GM12878 (cell line): ENCODE results near the gene BBS2. TPM values are rescaled to one million over a fixed set of nuclear protein-coding genes. Genes with fewer than 3 reads are reported as not detected.

Source experiments
- ATAC-seq: fragments of 200-7000 bp; cut with Tn5 transposase; 3 replicates; pipeline ENCODE4 v1.9.1; 2020; ENCODE audit warnings: mild to moderate bottlenecking, moderate library complexity
- BruUV-seq: library from RNA; stranded (reverse); fragments of 400-500 nt; replicated peaks from 2 replicates; lab custom pipeline; 2021; lab: Mats Ljungman, UMichigan
- CTCF ChIA-PET: fragments of 300-600 bp; sonication (Branson Sonifier 250); formaldehyde crosslinking; extraction: SDS; loops from one replicate; lab custom pipeline; 2021; ENCODE audit warnings: inconsistent platforms; lab: Yijun Ruan, JAX
- POLR2A ChIA-PET: fragments of 350-600 bp; formaldehyde crosslinking; extraction: SDS; loops from one replicate; lab custom pipeline; 2021; ENCODE audit warnings: inconsistent platforms; lab: Charles Lee
- RAD21 ChIA-PET: fragments of 300-600 bp; sonication (Branson Sonifier 250); formaldehyde crosslinking; loops from one replicate; lab custom pipeline; 2023; ENCODE audit warnings: antibody characterized with exemption; ENCODE audit not compliant: unreplicated experiment; lab: Charles Lee
- SMC1A ChIA-PET: fragments of 300-600 bp; sonication (Branson Sonifier 250); formaldehyde crosslinking; loops from one replicate; lab custom pipeline; 2023; ENCODE audit not compliant: unreplicated experiment, uncharacterized antibody; lab: Charles Lee
- DNase-seq: peaks from one replicate; pipeline ENCODE4 v3.0.0-alpha.2; 2011; ENCODE audit warnings: low read depth, low spot score
- FAIRE-seq: peaks from 3 replicates; lab custom pipeline; 2011; peaks lifted over from hg19 to GRCh38; lab: Jason Lieb, UNC
- H2AFZ ChIP-seq: 2 replicates; pipeline ENCODE4 v1.6.0; 2011; ENCODE audit warnings: low read depth, low read length, control low read depth; ENCODE audit not compliant: control insufficient read depth
- H3K27ac ChIP-seq: 2 replicates; pipeline ENCODE4 v1.5.1; 2011; ENCODE audit warnings: control low read depth; ENCODE audit not compliant: control insufficient read depth, insufficient read depth
- H3K27me3 ChIP-seq, 2 experiments: replicated peaks in 1 of 2; 2 replicates each; pipeline versions ENCODE4 v1.6.0 to v1.6.1; 2011; ENCODE audit warnings: low read length in 1 of 2; ENCODE audit not compliant: control insufficient read depth in 2 of 2, insufficient read depth in 2 of 2
- H3K36me3 ChIP-seq, 2 experiments: 2 replicates each; pipeline ENCODE4 v1.5.1; 2011; ENCODE audit warnings: low read length in 1 of 2; ENCODE audit not compliant: control insufficient read depth in 2 of 2, insufficient read depth in 2 of 2
- H3K4me1 ChIP-seq: 2 replicates; pipeline ENCODE4 v1.6.1; 2011; ENCODE audit warnings: mild to moderate bottlenecking, low read length, moderate library complexity, mixed read lengths; ENCODE audit not compliant: control insufficient read depth, insufficient read depth
- H3K4me2 ChIP-seq: 2 replicates; pipeline ENCODE4 v1.6.0; 2011; ENCODE audit warnings: control low read depth; ENCODE audit not compliant: control insufficient read depth, insufficient read depth
- H3K4me3 ChIP-seq: fragments of 200-600 bp; sonication (generic); 2 replicates; pipeline ENCODE4 v1.5.1; 2016
- H3K79me2 ChIP-seq: 2 replicates; pipeline ENCODE4 v1.6.0; 2011; ENCODE audit warnings: low read length; ENCODE audit not compliant: control insufficient read depth, insufficient read depth
- H3K9ac ChIP-seq: 2 replicates; pipeline ENCODE4 v1.8.0; 2011; ENCODE audit warnings: low read length, control low read depth, mixed read lengths; ENCODE audit not compliant: control insufficient read depth, insufficient read depth
- H3K9me3 ChIP-seq: replicated peaks from 3 replicates; pipeline ENCODE4 v1.5.1; 2011; ENCODE audit warnings: mild to moderate bottlenecking, low read length; ENCODE audit not compliant: control insufficient read depth, insufficient read depth
- H4K20me1 ChIP-seq: 2 replicates; pipeline ENCODE4 v1.6.0; 2011; ENCODE audit not compliant: control insufficient read depth, insufficient read depth
- CEBPB ChIP-seq, 2 experiments: fragments of 150-350 bp in 1 of 2; IDR thresholded peaks; 2 replicates each; pipeline ENCODE4 v1.6.1; 2012 to 2014; ENCODE audit warnings: low read depth in 2 of 2, low read length in 2 of 2, borderline replicate concordance in 1 of 2, inconsistent platforms in 1 of 2
- HCFC1 ChIP-seq: fragments of 150-350 bp; IDR thresholded peaks from 2 replicates; pipeline ENCODE4 v1.6.1; 2014; ENCODE audit warnings: low read length
- HDAC2 ChIP-seq: fragments of 200-600 bp; sonication (generic); IDR thresholded peaks from 2 replicates; pipeline ENCODE4 v1.6.1; 2017
- MEF2B ChIP-seq: fragments of 450-650 bp; IDR thresholded peaks from 2 replicates; pipeline ENCODE4 v1.6.1; 2018; ENCODE audit warnings: mild to moderate bottlenecking, moderate library complexity; ENCODE audit not compliant: partially characterized antibody, poor library complexity, severe bottlenecking
- NR2F1 ChIP-seq: fragments of 450-650 bp; conservative IDR thresholded peaks from 2 replicates; pipeline ENCODE4 v1.6.1; 2017; ENCODE audit warnings: mild to moderate bottlenecking
- SMAD5 ChIP-seq: IDR thresholded peaks from 2 replicates; pipeline ENCODE4 v1.6.1; 2016; ENCODE audit warnings: antibody characterized with exemption, low read depth
- SRF ChIP-seq, 2 experiments: IDR thresholded peaks; 2 replicates each; pipeline ENCODE4 v1.6.1; 2011; ENCODE audit warnings: low read depth in 2 of 2, low read length in 2 of 2, mild to moderate bottlenecking in 1 of 2, moderate library complexity in 1 of 2
- WGBS: methylation state at CpG from one replicate; pipeline ENCODE4 v1.1.6; 2016; ENCODE audit warnings: low lambda C conversion rate; ENCODE audit not compliant: insufficient replicate concordance, insufficient coverage; ENCODE audit errors: missing lambda C conversion rate; 5-methylcytosine and 5-hydroxymethylcytosine counted together
- in situ Hi-C: fragments of 300-500 bp; cut with MboI; formaldehyde crosslinking; loops from 9 replicates; pipeline ENCODE4 v1.14.3; 2018; ENCODE audit warnings: mixed read lengths
- intact Hi-C: fragments of 100-400 bp; cut with micrococcal nuclease; formaldehyde crosslinking; loops from one replicate; pipeline ENCODE4 v1.14.2; 2022; ENCODE audit not compliant: unreplicated experiment
- polyA plus RNA-seq, 11 experiments: library from polyadenylated mRNA; depleted of rRNA in 4 of 11; unstranded in 6 of 11; stranded (reverse) in 5 of 11; fragments of >200 nt; fragmentation: Nextera tagmentation in 4 of 11; fragmentation: Illumina TruSeq in 1 of 11; extraction: Ambion mirVana in 4 of 11; extraction: Trizol in 1 of 11; gene quantifications; 1 replicate in 1 of 11; 2 replicates in 10 of 11; pipeline versions ENCODE4 v1.2.1 to v1.2.3, GENCODE V29; 2011 to 2016; ENCODE audit warnings: inconsistent platforms in 2 of 11, missing spikeins in 2 of 11, low read depth in 1 of 11
- total RNA-seq, 4 experiments: library from RNA; depleted of rRNA in 3 of 4; stranded (reverse); fragments of >200 nt in 3 of 4; fragmentation: Illumina TruSeq in 1 of 4; extraction: Trizol in 1 of 4; gene quantifications; 2 replicates each; pipeline versions ENCODE4 v1.2.1 to v1.2.3, GENCODE V29; 2013 to 2021
- TF ChIP-seq, protein P1 (sequence below): fragments of 450-650 bp; formaldehyde crosslinking; IDR thresholded peaks from 2 replicates; pipeline ENCODE4 v1.5.0; 2022; ENCODE audit warnings: mild to moderate bottlenecking, missing genetic modification characterization
- TF ChIP-seq, protein P2 (sequence below): fragments of 450-650 bp; IDR thresholded peaks from 2 replicates; pipeline ENCODE4 v1.6.1; 2014; ENCODE audit warnings: mild to moderate bottlenecking
- TF ChIP-seq, protein P3 (sequence below): fragments of 450-650 bp; IDR thresholded peaks from 2 replicates; pipeline ENCODE4 v1.6.1; 2016; ENCODE audit warnings: mild to moderate bottlenecking
- TF ChIP-seq, protein P4 (sequence below): IDR thresholded peaks from 2 replicates; pipeline ENCODE4 v1.6.1; 2011; ENCODE audit warnings: low read depth, mild to moderate bottlenecking, low read length, moderate library complexity, borderline replicate concordance; ENCODE audit errors: extremely low read depth
- TF ChIP-seq, protein P5 (sequence below): fragments of 450-650 bp; IDR thresholded peaks from 2 replicates; pipeline ENCODE4 v1.6.1; 2016; ENCODE audit warnings: mild to moderate bottlenecking, moderate library complexity, borderline replicate concordance

The BBS2 gene
- total and polyA plus RNA-seq, 10 of the 15 experiments (the other 5 are each of a cell fraction or from before 2014, with no cell fraction given), result 4.9 to 38.3 (median 16.4) TPM

DNA sequence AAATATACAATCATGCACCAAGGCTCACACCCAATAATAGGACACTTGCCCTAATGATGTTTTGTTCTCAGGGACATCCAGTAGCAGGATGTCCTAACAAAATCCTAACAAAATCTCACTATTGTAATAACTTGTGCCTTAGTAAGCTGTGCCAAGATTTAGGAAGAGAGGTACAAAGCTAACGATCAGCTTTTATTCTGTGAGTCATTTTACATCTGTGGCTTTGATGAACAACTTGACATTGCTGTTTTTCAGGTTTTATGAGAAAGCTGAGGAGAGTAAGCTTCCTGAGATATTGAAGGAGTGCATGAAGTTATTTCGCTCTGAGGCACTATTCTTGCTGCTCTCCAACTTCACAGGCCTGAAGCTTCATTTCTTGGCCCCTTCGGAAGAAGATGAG, 49.6 kb downstream of the BBS2 start:
- FAIRE-seq, result no peak
- no peak for ATAC-seq
- Histone ChIP-seq H3K79me2 (no peaks in the 10 kb centered on the region), H3K9ac (no peak overlapping the region), H3K4me2 (no peak overlapping the region), H3K4me3 (no peak overlapping the region), H3K27ac (no peak overlapping the region), H3K36me3 (peaks cover 5 to 50% of the 10 kb centered on the region in 2 experiments), H4K20me1 (no peaks in the 10 kb centered on the region), H3K9me3 (no peaks in the 10 kb centered on the region), H3K4me1 (no peaks in the 10 kb centered on the region), H2AFZ (no peak overlapping the region), H3K27me3 (no peaks in the 10 kb centered on the region)
- in situ Hi-C loops, result no loop called here
- POLR2A ChIA-PET, result no interaction called here
- BruUV-seq, result no TSS peak
- intact Hi-C loops, result no loop called here
- SMC1A ChIA-PET, result interaction anchor here (0.7 to 1.2 kb wide), 2 partner anchors 42 to 232 kb away, joined by 3 to 5 read pairs; no protein-coding TSS in a partner anchor
- no peak for DNase-seq
- CTCF ChIA-PET, result no interaction called here
- 100% methylated on average over 3 of the region's 3 CpGs for WGBS
- RAD21 ChIA-PET, result no interaction called here
- no peak for TF ChIP-seq SMAD5
- TF ChIP-seq, protein P1, sequence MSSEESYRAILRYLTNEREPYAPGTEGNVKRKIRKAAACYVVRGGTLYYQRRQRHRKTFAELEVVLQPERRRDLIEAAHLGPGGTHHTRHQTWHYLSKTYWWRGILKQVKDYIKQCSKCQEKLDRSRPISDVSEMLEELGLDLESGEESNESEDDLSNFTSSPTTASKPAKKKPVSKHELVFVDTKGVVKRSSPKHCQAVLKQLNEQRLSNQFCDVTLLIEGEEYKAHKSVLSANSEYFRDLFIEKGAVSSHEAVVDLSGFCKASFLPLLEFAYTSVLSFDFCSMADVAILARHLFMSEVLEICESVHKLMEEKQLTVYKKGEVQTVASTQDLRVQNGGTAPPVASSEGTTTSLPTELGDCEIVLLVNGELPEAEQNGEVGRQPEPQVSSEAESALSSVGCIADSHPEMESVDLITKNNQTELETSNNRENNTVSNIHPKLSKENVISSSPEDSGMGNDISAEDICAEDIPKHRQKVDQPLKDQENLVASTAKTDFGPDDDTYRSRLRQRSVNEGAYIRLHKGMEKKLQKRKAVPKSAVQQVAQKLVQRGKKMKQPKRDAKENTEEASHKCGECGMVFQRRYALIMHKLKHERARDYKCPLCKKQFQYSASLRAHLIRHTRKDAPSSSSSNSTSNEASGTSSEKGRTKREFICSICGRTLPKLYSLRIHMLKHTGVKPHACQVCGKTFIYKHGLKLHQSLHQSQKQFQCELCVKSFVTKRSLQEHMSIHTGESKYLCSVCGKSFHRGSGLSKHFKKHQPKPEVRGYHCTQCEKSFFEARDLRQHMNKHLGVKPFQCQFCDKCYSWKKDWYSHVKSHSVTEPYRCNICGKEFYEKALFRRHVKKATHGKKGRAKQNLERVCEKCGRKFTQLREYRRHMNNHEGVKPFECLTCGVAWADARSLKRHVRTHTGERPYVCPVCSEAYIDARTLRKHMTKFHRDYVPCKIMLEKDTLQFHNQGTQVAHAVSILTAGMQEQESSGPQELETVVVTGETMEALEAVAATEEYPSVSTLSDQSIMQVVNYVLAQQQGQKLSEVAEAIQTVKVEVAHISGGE (CRISPR knock-in tag), result no peak
- no peak for TF ChIP-seq NR2F1
- no peak for TF ChIP-seq SRF (IDR thresholded peaks at IDR 0.05; ENCODE audit: low read depth in 2 of 2, low read length in 2 of 2)
- TF ChIP-seq, protein P2, sequence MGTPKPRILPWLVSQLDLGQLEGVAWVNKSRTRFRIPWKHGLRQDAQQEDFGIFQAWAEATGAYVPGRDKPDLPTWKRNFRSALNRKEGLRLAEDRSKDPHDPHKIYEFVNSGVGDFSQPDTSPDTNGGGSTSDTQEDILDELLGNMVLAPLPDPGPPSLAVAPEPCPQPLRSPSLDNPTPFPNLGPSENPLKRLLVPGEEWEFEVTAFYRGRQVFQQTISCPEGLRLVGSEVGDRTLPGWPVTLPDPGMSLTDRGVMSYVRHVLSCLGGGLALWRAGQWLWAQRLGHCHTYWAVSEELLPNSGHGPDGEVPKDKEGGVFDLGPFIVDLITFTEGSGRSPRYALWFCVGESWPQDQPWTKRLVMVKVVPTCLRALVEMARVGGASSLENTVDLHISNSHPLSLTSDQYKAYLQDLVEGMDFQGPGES, result no peak
- TF ChIP-seq HDAC2, result no peak
- TF ChIP-seq CEBPB (IDR thresholded peaks at IDR 0.05; ENCODE audit: borderline replicate concordance in 1 of 2, low read depth in 2 of 2, low read length in 2 of 2), result no peak
- TF ChIP-seq, protein P3, sequence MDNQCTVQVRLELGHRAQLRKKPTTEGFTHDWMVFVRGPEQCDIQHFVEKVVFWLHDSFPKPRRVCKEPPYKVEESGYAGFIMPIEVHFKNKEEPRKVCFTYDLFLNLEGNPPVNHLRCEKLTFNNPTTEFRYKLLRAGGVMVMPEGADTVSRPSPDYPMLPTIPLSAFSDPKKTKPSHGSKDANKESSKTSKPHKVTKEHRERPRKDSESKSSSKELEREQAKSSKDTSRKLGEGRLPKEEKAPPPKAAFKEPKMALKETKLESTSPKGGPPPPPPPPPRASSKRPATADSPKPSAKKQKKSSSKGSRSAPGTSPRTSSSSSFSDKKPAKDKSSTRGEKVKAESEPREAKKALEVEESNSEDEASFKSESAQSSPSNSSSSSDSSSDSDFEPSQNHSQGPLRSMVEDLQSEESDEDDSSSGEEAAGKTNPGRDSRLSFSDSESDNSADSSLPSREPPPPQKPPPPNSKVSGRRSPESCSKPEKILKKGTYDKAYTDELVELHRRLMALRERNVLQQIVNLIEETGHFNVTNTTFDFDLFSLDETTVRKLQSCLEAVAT, result no peak
- no peak for TF ChIP-seq MEF2B
- TF ChIP-seq, protein P4, sequence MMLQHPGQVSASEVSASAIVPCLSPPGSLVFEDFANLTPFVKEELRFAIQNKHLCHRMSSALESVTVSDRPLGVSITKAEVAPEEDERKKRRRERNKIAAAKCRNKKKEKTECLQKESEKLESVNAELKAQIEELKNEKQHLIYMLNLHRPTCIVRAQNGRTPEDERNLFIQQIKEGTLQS, result no peak
- TF ChIP-seq HCFC1, result no peak
- TF ChIP-seq, protein P5, sequence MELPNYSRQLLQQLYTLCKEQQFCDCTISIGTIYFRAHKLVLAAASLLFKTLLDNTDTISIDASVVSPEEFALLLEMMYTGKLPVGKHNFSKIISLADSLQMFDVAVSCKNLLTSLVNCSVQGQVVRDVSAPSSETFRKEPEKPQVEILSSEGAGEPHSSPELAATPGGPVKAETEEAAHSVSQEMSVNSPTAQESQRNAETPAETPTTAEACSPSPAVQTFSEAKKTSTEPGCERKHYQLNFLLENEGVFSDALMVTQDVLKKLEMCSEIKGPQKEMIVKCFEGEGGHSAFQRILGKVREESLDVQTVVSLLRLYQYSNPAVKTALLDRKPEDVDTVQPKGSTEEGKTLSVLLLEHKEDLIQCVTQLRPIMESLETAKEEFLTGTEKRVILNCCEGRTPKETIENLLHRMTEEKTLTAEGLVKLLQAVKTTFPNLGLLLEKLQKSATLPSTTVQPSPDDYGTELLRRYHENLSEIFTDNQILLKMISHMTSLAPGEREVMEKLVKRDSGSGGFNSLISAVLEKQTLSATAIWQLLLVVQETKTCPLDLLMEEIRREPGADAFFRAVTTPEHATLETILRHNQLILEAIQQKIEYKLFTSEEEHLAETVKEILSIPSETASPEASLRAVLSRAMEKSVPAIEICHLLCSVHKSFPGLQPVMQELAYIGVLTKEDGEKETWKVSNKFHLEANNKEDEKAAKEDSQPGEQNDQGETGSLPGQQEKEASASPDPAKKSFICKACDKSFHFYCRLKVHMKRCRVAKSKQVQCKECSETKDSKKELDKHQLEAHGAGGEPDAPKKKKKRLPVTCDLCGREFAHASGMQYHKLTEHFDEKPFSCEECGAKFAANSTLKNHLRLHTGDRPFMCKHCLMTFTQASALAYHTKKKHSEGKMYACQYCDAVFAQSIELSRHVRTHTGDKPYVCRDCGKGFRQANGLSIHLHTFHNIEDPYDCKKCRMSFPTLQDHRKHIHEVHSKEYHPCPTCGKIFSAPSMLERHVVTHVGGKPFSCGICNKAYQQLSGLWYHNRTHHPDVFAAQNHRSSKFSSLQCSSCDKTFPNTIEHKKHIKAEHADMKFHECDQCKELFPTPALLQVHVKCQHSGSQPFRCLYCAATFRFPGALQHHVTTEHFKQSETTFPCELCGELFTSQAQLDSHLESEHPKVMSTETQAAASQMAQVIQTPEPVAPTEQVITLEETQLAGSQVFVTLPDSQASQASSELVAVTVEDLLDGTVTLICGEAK, result no peak
